Calu3 (cell line): ENCODE data around the gene SRRM4. TPM values are rescaled to one million over a fixed set of nuclear protein-coding genes. Genes with fewer than 3 reads are reported as not detected.

Experiments
- BruUV-seq: library from RNA; stranded (reverse); fragments of 400-500 nt; replicated peaks from 2 replicates; lab custom pipeline; 2021; lab: Mats Ljungman, UMichigan
- CTCF ChIA-PET: fragments of 300-600 bp; sonication (Branson Sonifier 250); formaldehyde crosslinking; loops from one replicate; lab custom pipeline; 2022; ENCODE audit warnings: antibody characterized with exemption; lab: Charles Lee
- DNase-seq: peaks from one replicate; pipeline ENCODE4 v3.0.0; 2022
- H3K27ac Mint-ChIP-seq: one replicate; pipeline ENCODE4 v1.8.0; 2022; ENCODE audit warnings: mixed read lengths; ENCODE audit not compliant: unreplicated experiment
- H3K27me3 Mint-ChIP-seq: one replicate; pipeline ENCODE4 v1.8.0; 2022; ENCODE audit warnings: mixed read lengths; ENCODE audit not compliant: unreplicated experiment
- H3K36me3 Mint-ChIP-seq: one replicate; pipeline ENCODE4 v1.8.0; 2022; ENCODE audit warnings: mild to moderate bottlenecking, moderate library complexity, mixed read lengths; ENCODE audit not compliant: insufficient read depth, unreplicated experiment
- H3K4me1 Mint-ChIP-seq: one replicate; pipeline ENCODE4 v1.8.0; 2022; ENCODE audit warnings: mild to moderate bottlenecking, low read depth, mixed read lengths; ENCODE audit not compliant: unreplicated experiment
- H3K4me3 Mint-ChIP-seq: one replicate; pipeline ENCODE4 v1.8.0; 2022; ENCODE audit warnings: mild to moderate bottlenecking, low read depth, moderate library complexity, mixed read lengths; ENCODE audit not compliant: unreplicated experiment
- H3K9me3 Mint-ChIP-seq: one replicate; pipeline ENCODE4 v1.8.0; 2022; ENCODE audit warnings: low read depth, mixed read lengths; ENCODE audit not compliant: unreplicated experiment
- CTCF ChIP-seq: fragments of 200-600 bp; IDR thresholded peaks from one replicate; pipeline ENCODE4 v1.8.0; 2022; ENCODE audit warnings: antibody characterized with exemption; ENCODE audit not compliant: unreplicated experiment
- intact Hi-C: fragments of 100-400 bp; cut with micrococcal nuclease; formaldehyde crosslinking; loops from one replicate; pipeline ENCODE4 v1.10.0; 2022; ENCODE audit not compliant: unreplicated experiment
- total RNA-seq: library from RNA; stranded (reverse); gene quantifications from 2 replicates; pipeline ENCODE4 v1.2.3, GENCODE V29; 2022

The SRRM4 gene
- total RNA-seq, 1 experiment from 2014 or later = not detected

- no peak overlapping the region for H3K27ac Mint-ChIP-seq
- no TSS peak for BruUV-seq
- TF ChIP-seq CTCF = no peak
- no peaks in the 10 kb centered on the region for H3K4me1 Mint-ChIP-seq
- H3K27me3 Mint-ChIP-seq = peaks cover 21% of the 10 kb centered on the region
- intact Hi-C loops = no loop called here
- CTCF ChIA-PET = no interaction called here
- DNase-seq = no peak
- H3K36me3 Mint-ChIP-seq = no peaks in the 10 kb centered on the region
- H3K9me3 Mint-ChIP-seq = no peaks in the 10 kb centered on the region
- H3K4me3 Mint-ChIP-seq = no peak overlapping the region
Observed at GRCh38 chr12:119129827-119130434, 148.6 kb downstream of the SRRM4 start.

- no peak for TF ChIP-seq CTCF
- intact Hi-C loops = no loop called here
- BruUV-seq = no TSS peak
- Mint-ChIP-seq H3K36me3 (no peaks in the 10 kb centered on the region), H3K9me3 (no peaks in the 10 kb centered on the region), H3K4me3 (no peak overlapping the region), H3K27me3 (peaks cover 27% of the 10 kb centered on the region), H3K4me1 (no peaks in the 10 kb centered on the region), H3K27ac (no peak overlapping the region)
- no peak for DNase-seq
- CTCF ChIA-PET = no interaction called here
Observed at GRCh38 chr12:119130523-119130922, 149.2 kb downstream of the SRRM4 start.

GRCh38 chr12:119134284-119135072 lies 153.1 kb downstream of the SRRM4 start:
- peaks cover 61% of the 10 kb centered on the region for H3K27me3 Mint-ChIP-seq
- intact Hi-C loops = no loop called here
- no peak overlapping the region for H3K4me3 Mint-ChIP-seq
- no peaks in the 10 kb centered on the region for H3K9me3 Mint-ChIP-seq
- no peaks in the 10 kb centered on the region for H3K4me1 Mint-ChIP-seq
- BruUV-seq = no TSS peak
- no peak for DNase-seq
- CTCF ChIA-PET = no interaction called here
- no peaks in the 10 kb centered on the region for H3K36me3 Mint-ChIP-seq
- H3K27ac Mint-ChIP-seq = no peak overlapping the region
- TF ChIP-seq CTCF = no peak

GRCh38 chr12:119136811-119137410 lies 155.6 kb downstream of the SRRM4 start:
- CTCF ChIA-PET = interaction anchor here (0.6 kb wide), 1 partner anchor 19 kb away, joined by 6 read pairs; no protein-coding TSS in a partner anchor
- TF ChIP-seq CTCF = no peak
- peaks cover 63% of the 10 kb centered on the region for H3K27me3 Mint-ChIP-seq
- H3K4me3 Mint-ChIP-seq = no peak overlapping the region
- H3K4me1 Mint-ChIP-seq = no peaks in the 10 kb centered on the region
- no peaks in the 10 kb centered on the region for H3K36me3 Mint-ChIP-seq
- BruUV-seq = no TSS peak
- H3K9me3 Mint-ChIP-seq = no peaks in the 10 kb centered on the region
- intact Hi-C loops = no loop called here
- no peak for DNase-seq
- no peak overlapping the region for H3K27ac Mint-ChIP-seq
